ENCODE measurements around the gene CORO1C.
"Not testable (repeated sequence)": the region's sequence is repeated elsewhere in the genome, so short reads cannot be mapped to it uniquely, and the experiment has no call there.

The CORO1C gene

DNA sequence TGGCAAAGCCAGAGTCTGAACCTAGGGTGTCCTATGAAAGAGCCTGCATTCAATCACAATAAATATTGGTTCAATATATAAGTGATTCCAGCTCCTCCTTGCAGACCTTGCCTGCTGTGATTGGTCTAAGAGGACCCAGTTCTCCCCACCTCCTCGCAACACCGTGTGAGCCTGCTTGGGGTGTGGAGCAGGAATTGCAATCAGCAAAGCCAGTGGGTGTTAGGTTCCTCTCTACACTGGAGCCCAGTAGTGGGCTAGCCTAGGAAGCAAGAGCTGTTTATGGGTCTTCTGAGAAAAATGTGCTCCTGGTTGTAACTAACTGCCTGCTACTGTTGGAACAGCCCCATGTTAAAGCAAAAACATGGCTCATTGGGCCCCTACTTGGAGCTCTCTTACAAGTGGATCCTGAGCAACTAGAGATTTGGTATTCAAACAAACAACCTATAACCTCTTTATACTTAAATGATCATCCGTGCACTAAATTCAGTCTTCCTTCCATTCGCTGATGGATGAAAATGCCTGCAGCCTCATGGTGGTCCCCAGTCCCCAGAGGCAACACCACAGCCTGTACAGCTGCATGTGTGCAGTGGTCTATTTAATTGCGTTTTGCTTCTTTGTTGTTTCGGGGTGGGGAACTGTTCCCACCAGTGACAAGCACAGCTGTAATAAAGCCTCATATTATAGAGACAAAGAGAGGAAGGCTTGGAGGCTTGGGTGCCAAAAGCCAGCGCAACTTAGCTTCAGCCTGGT lies 93.9 kb downstream of the CORO1C start:
- no peak for DNase-seq (ENCODE audit: low read depth in 1 of 2, low spot score in 1 of 2)

DNA sequence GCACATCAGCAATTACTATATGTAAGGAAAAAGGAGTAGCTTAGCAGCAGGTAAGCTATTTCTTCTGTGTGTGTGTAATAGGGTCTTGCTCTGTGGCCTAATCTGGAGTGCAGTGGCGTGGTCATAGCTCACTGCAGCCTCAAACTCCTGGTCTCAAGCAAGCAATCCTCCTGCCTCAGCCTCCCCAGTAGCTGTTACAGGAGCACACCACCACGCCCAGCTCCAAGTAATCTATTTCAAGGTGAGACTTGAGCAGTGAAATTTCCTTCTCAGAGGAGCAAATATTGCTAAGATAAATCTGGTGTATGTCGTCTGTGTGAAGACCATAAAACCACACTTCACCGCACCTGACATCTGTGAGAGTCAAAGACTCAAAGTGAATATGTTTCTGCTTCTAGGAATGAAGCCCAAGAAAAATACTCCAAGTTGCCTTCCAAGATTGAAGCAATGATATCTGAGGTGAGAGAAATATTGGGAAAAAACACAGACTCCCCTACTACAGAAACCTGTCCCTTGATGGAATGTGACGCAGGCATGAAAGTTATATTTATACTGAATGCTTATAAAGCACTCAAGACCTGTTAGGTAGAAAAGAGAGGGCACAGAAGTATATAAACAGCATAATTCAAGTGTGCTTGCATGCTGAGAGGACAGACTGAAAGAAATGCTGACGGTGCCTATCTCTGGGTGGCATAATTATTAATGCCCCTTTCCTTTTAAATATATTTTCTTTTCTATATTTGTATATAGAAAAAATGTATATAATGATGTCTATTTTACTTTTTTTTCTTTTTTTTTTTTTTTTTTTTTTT lies 95.1 kb downstream of the CORO1C start:
- no peak for DNase-seq (ENCODE audit: low read depth in 1 of 2, low spot score in 1 of 2)

DNA sequence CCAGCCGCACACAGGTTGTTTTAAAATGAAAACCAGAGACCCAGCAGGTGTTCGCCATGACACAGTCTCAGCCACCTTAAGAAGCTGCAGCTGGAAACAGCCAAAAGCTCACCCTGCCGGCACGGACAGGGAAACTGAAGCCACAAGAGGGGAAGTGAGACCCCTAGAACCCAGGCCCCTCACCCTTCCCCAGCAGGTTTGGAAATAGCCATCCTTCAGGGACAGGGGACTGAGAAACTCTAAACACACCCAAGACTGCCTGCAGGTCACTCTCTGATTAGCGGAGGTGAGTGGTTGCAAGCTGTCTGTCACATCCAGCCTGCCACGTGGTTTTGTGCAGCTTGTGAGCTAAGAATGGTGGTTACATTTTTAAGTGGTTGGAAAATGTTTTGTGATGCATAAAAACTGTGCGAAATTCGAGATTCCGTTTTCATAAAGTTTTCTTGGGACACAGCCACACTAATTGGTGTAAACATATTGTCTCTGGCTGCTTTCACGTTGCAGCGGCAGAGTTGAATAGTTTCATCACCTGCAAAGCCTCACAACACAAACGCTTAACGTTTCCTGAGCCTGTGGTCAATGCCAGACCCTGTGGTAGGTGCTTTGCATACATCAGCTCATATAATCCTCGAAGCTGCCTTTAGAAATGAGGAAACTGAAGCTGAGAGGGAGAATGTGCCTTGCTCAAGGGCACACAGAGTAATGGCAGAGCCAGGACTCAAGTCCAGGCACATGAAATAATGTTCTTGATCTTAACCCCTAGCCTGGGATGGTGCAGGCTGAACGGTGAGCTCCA lies 95.9 kb downstream of the CORO1C start:
- no peak for DNase-seq (ENCODE audit: low read depth in 1 of 2, low spot score in 1 of 2)

DNA sequence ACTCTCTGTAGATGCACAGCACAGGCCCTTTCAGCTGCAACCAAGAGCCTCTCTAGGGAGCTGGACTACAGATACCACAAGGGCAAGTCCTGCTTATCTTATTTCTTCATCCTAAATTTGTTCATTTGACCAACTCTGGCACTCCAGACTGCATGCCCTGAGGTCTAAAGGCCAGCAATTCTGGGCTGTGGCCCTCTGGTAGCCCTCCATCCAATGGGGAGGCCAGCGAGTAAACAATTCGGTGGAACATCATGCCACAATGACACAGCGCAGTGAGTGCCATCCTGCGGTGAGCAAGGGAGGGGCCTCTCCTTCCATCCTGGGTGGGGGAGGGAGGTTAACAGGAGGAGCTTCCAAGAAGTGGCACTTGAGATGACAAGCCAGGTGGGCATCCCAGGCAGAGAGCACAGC lies 97.0 kb downstream of the CORO1C start:
- DNase-seq (ENCODE audit: low read depth in 1 of 2, low spot score in 1 of 2): no peak

GRCh38 chr12:108633534-108634248 lies 97.6 kb downstream of the CORO1C start, which contains the start of gene SELPLG:
TSS of gene SELPLG (minus strand) at chr12:108633894. CDS start at chr12:108624307, 9,587 bp downstream.
- DNase-seq (ENCODE audit: low read depth in 1 of 2, low spot score in 1 of 2): peak; percentile 68 to 76

DNA sequence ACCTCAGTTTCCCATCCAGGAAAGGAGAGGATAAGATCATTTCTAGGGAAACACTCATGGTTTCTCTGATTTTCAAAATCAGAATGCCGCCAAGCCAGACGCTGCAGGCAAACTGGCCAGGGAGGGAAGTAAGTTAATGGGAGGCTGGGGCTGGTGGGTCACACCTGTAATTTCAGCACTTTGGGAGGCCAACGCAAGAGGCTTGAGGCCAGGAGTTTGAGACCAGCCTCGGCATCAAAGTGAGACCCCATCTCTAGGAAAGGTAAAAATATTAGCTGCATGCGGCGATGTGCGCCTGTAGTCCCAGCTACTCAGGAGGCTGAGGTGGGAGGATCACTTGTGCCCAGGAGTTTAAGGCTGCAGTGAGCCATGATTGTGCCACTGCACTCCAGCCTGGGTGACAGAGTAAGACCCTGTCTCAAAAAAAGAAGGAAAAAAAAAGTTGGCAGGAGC lies 98.2 kb downstream of the CORO1C start:
- no peak for DNase-seq (ENCODE audit: low read depth in 1 of 2, low spot score in 1 of 2)

- not testable (repeated sequence) for DNase-seq (ENCODE audit: low read depth in 1 of 2, low spot score in 1 of 2)
Measured at GRCh38 chr12:108631261-108631660, 100.1 kb downstream of the CORO1C start.

GRCh38 chr12:108630481-108631207 lies 100.7 kb downstream of the CORO1C start:
- no peak for DNase-seq (ENCODE audit: low read depth in 1 of 2, low spot score in 1 of 2)

DNA sequence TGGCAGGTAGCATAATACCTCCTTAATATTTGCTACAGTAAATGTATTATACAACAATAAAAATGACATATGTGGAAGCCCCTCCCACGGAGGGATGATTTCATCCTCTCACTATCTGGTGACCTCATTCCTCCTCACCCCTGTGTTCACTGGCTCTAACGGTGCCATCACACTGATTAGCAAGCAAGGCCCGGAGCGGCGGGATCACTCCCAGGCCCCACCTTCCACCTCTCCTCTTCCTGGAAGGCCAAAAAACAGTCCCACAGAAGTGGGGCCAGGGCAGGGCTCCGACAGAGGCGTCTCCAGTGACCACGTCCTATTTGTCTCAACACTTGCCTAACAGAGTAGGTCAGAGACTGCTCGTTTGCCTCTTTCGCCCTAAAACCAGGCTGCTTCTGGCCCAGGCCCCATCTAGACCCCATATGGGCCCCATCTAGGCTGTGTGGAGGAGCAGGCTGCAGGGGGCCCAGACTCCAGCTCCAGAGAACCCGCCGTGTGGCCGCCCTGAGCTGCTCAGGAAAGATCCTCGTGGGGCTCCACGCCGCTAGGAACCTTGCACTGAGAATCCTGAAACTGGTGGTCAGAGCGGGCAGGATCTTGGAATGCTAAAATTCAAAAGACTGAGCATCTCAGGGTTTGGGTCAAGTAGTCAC lies 101.4 kb downstream of the CORO1C start:
- DNase-seq (ENCODE audit: low read depth in 1 of 2, low spot score in 1 of 2): no peak

DNA sequence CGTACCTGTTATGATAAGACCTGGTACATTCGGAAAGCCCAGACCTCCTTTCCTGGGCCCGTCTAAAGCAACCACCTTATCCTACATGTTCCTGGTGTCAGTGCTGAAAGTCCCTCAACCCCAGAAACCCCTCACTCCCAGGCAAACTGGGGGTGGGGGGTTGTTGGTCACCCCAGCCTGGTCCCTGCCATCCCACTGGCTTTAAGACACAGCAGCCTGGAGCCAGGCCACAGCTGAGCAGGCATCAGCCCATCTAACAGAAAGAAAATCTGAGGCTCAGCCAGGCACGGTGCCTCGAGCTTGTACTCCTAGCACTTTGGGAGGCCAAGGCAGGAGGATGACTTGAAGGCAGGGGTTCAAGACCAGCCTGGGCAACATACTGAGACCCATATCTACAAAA lies 102.2 kb downstream of the CORO1C start:
- DNase-seq (ENCODE audit: low read depth in 1 of 2, low spot score in 1 of 2): no peak

- DNase-seq (ENCODE audit: low read depth in 1 of 2, low spot score in 1 of 2): no peak
Measured at GRCh38 chr12:108627134-108627920, 104.0 kb downstream of the CORO1C start.

GRCh38 chr12:108625228-108625627 lies 106.1 kb downstream of the CORO1C start:
- DNase-seq (ENCODE audit: low read depth in 1 of 2, low spot score in 1 of 2): no peak

GRCh38 chr12:108623577-108623976 lies 107.7 kb downstream of the CORO1C start:
- no peak for DNase-seq (ENCODE audit: low read depth in 1 of 2, low spot score in 1 of 2)

- DNase-seq (ENCODE audit: low read depth in 1 of 2, low spot score in 1 of 2): no peak
Measured at GRCh38 chr12:108622921-108623514, 108.3 kb downstream of the CORO1C start.

DNA sequence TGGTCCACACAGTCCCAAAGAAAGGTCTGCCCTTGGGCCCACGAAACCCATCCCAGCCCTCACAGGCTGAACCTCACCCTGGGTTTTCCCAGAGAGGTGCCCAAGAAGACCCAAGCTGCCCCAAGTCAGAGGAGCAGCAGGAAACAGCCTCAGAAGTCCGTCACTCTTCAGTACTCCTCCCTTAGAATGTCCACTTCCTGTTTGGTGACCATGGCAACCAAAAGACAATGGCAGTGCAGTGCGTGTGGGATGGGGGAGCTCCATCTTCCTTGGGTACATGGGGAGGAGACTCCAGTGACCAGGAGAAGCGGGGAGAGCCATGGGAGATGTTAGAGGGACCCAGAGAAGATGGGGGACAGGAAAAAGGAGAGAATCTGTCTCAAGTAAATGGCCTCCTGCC lies 108.9 kb downstream of the CORO1C start:
- no peak for DNase-seq (ENCODE audit: low read depth in 1 of 2, low spot score in 1 of 2)

DNA sequence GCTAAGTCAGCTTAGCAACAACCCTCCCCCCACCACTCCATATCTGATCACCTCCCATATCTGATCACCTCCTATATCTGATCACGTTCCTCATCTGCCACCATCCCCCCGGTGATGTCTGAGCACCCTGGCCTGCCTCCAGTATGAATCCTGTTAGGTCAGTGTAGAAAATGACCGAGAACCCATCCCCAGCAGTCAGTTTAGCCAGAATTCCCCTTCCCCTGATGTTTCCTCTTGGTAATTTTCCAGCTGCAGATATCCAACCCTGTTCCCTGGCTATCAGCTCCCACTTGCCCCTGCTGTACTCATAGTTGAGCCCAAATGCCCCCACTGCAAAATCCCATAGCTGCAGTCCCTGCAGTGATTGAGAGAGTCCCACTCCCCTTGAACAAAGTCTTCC lies 110.2 kb downstream of the CORO1C start:
- DNase-seq (ENCODE audit: low read depth in 1 of 2, low spot score in 1 of 2): no peak

GRCh38 chr12:108620236-108620879 lies 111.0 kb downstream of the CORO1C start:
- DNase-seq (ENCODE audit: low read depth in 1 of 2, low spot score in 1 of 2): no peak
